SIG-M5 treated with dmso at 0.1 percent for 504 hours (cell line): Measurements from ENCODE around the gene ARL2BP.
A peak's percentile ranks its signal among the peaks of the same experiment; 100 is the strongest.
"Not testable (repeated sequence)": the region's sequence is repeated elsewhere in the genome, so short reads cannot be mapped to it uniquely, and the experiment has no call there.

Experiments used
- DNase-seq: peaks from one replicate; lab custom pipeline; 2025; ENCODE audit not compliant: unreplicated experiment; lab: John Stamatoyannopoulos, UW

The ARL2BP gene

DNA sequence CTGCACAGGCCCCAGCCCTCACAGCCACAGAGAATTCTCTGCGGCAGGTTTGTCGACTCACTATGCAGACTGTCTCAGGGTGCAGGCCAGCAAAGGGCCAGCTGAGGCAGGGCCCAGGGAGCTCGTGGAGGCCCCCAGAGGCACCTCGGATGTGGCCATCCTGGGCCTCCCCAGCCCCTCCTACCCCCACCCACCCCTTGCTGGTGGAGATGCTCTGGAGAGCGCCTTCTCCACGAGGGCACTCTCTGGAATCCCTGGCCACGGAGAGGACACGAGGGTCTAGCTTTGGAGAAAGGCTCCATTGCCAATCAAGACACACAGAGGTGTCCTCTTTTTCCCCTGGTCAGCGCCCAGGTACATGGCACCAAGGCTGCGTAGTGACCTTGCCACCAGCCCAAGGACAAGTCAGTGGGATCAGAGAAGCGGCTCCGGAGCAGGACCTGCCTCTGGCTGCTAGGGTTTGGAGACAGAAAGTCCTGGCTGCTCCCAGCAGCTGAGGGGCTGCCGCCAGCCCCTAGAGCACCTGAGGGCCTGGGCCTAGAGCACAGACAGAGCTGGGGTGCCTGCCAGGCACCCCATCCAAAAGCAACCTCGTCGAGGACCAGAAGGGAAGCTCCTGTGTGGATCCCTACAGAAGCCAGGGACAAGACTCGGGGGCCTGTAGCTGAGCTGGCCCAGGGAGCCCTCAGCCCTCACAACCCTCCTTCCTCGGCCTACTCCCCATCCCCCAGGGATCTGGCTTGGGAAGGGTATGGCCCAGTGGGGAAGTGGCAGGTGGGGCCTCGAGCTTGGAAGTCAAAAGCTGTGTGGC lies 18.7 kb downstream of the ARL2BP start:
- DNase-seq, result no peak

DNA sequence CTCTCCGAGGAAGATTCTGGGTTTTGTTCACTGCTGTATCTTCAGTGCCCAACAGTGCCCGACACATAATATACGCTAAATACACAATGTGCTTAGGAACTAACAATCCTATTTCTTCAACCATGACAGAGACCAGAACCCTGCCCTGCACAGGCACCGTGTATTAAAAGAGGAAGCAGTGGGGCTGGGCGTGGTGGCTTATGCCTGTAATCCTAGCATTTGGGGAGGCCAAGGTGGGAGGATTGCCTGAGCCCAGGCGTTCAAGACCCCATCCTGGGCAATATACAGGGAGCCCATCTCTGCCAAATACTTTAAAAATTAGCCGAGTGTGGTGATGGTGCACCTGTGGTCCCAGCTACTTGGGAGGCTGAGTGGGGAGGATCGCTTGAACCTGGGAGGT lies 19.3 kb downstream of the ARL2BP start:
- DNase-seq, result no peak

DNA sequence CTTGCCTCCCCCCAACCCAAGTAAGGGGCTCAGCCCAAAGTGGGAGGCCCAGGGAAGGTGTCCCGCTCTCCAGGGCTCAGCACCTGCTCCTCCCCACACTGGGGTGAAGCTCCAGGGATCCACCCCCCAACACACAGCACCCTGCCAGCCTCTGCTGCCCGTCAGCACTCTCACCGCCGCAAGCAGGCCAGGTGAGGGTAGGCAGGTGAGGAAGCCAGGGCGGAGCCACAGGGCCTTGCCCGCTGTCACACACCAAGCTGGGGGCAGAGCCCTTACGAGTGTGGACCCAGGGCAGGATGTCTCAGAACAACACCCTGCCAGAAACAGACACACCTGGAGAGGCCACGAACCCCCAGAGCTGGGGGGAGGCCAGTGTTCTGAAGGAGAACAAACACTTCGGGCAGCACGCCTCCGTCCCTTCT lies 19.9 kb downstream of the ARL2BP start:
- DNase-seq, result no peak

DNA sequence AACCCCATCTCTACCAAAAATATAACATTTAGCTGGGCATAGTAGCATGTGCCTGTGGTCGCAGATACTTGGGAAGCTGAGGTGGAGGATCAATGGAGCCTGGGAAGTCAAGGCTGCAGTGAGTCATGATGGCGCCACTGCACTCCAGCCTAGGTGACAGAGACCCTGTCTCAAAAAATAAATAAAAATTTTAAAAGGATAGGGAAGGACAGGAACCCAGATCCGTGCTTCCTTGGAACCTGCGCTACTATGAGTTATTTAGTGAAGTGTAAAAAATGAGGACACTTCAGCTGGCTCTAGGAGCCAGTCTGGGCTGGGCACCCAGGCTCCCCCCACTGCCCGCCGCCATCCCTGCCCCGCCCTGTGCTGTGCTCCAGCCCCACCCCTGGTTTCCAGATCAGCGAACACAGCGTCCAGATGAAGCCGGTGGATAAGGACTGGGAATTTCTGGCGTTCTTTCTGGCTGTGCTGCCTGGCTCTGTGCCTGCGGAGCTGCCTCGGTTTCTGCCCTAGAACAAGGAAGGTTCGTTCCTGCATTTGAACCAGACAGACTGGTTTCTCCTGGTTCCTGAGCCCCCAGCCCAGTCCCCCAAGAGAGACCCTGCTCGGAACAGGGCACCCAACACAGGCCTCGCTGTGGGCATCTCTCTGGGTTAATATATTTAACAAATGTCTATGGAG lies 20.9 kb downstream of the ARL2BP start:
- DNase-seq, result no peak

DNA sequence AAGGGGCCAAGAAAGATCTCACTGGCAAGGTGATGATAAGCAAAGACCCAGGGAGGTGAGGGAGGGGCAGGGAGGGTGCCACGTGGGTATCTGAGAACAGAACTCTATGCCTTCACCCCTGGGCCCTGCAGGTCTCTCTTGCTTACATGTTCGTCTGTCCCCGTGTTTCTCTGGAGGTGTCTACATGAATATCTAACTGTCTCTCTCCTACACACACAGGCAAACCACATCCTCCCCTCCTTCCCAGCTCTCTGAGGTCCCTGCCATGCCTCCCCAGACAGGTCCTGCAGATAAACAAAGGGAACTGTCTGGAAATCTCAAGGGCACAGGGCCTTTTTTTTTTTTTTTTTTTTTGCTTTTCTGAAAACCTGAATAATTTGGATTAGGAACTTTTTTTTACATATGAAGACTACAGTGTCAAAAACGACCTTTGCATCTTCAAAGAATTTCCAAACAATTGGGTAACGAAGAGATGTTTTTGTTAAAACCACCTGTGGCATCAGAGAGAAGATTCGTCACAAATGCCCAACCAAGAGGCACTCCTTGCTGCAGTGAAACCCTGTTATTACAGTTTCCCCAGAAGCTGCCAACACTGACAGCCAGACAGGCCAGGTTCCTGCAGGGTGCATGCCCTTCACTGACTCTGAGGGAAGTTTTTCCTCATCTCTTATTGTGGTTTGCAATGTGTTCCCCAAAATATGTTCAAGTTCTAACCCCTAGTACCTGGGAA lies 21.6 kb downstream of the ARL2BP start:
- no peak for DNase-seq

DNA sequence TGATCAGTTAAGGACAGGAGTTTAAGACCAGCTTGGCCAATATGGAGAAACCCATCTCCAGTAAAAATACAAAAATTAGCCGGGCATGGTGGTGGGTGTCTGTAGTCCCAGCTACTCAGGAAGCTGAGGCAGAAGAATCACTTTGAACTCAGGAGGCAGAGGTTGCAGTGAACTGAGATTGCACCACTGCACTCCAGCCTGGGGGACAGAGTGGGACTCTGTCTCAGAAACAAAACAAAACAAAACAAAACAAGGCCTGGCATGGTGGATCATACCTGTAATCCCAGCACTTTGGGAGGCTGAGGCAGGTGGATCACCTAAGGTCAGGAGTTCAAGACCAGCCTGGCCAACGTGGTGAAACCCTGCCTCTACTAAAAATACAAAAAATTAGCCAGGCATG lies 22.3 kb downstream of the ARL2BP start:
- not testable (repeated sequence) for DNase-seq

DNA sequence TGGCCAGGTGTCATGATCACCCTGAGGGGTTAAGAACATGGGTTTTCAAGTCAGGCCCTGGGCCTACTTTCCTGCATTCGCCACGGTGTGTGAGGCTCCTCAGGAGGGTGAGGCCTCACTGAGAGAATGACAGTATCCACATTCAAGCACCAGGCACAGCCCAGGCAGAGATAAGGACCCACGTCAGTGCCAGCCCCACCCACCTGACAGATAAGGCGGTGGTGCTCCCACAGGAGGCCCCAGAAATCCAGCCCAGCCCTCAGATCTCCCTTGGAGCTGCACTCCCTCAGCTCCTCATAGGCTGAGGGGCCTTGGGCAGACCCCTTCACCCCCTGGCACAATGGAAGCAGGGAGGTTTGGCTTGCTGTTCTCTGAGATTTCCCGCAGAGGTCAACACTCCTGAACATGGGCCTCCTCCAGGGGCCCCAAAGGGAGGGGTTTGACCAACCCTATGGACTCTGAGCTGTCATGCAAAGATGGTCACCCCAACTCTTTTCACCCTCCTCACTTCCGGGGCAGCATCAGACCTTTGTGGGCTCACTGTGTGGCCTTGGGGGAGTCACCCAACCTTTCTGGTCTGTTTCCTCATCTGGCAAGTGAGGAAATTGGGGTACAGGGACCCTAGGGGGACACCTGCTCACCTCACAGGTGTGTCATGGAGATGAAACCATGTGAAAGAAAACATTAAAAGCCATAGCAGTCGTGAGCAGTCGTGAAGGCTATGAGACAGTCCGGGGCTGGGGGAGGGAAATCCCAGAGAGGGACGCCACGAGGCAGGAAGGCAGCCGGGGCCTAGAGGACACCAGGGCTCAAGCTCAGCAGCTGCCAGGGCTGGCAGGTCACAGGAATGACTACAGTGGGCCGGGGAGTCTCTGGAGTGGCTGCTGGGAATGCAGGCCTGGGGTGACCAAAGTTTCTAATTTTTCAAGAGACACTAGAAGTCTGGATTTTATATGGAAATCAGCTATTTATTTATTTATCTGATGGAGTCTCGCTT lies 24.0 kb downstream of the ARL2BP start:
- DNase-seq, result no peak

DNA sequence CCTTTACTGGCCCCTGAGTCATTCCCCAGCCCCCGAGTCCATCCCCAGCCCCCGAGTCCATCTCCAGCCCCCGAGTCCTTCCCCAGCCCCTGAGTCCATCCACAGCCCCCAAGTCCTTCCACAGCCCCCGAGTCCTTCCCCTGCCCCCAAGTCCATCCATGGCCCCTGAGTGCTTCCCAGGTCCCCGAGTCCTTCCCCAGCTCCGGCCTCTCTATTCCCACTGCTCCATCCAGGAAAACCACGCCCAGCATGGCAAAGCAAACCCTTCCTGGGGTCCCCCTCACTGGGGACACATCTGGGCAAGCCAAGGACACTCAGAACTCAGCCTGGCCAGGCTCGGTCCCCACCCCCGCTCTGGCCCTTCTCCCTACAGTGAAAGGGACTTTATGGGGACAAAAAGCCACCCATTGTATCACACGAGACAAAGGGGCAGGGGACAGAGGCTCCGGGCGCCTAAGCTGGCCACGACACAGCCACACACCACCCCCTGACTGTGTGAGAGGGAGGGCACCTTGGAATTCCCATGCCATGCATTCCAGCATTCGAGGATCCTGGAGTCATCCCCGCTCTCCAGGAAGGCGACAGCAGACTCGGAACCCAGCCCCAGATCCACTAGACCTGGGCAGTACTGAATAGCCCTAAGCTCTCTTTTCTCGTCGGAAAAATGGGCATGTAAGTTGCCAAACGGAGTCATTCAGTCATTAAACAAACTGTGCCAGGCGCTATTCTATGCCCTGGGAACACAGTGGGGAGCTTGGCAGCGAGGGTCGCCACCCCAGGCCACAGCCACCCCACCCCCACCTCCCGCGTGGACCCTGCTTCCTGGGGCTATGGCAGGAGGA lies 25.4 kb downstream of the ARL2BP start:
- no peak for DNase-seq

DNA sequence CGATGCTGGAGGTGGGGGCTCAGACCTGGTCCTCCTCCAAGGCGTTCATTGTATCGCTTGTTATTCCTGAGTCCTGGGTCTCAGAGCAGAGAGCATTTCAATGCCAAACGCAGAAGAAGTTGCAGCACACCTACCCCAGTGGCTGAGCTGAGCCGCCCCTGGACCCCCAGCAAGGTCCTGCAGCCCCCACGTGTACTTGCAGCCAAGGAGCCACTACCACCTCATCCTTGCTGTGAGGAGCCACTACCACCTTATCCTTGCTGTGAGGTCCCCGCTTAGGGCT lies 25.9 kb downstream of the ARL2BP start:
- DNase-seq, result no peak

DNA sequence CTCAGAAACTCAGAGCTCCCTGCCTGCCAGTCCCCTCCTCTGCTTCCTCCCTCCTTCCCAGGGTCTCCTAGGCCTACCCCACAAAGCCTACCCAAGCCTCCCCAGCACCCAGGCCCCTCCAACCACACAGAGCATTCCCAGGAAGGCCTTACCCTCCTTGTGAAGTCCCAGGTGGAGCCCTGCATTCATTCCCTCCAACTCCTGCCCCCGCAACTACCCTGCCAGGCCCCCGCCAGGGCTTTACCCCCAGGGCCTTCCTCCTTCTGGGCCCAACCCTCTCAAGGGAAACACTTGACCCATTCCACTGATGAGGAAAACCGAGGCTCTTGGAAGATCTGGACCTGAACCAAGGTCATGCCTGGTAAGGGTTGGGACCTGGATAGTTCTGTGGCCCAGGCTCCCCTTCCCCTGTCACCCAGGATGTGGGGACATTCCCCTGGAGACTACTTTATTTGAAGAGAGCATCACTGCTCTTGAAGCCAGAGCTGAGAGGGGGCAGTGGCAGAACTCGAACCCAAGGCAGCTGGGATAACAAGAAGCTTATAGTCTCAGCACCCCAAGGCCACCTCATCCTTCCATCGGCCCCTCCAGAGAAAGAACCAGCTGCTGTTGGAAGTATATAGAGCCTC lies 26.9 kb downstream of the ARL2BP start:
- no peak for DNase-seq

DNA sequence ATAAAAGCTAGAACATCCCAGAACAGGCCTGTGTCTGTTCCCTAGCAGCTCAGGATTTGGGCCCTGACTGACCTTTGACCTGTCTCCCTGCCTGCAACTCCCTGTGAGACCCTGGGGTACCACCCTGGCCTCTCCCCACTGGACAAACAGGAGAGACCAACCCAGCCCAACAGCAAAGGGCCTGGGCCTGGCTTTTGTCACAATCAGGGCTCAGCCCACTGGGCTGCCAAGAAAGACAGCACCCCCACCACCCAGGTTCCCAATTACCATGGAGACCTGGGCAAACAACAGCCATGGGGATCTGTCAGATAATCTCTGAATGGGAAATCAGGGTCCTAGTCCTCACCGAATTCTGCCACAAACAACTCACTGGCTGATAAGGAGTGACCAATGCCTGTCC lies 28.3 kb downstream of the ARL2BP start:
- DNase-seq, result no peak

DNA sequence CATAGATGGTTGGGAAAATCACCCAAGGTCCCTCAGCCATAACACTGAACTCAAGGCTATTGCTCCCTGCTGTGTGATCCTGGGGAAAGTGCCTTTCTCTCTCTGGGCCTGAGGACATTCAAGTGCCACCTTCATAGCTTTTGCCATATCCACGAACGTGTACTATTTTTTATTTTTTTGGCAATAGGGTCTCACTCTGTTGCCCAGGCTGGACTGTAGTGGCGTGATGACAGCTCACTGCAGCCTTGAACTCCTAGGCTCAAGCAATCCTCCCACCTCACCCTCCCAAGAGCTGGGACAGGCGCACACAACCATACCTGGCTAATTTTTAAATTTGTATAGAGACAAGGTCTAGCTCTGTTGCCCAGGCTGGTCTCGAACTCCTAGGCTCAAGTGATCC lies 28.8 kb downstream of the ARL2BP start:
- DNase-seq, result no peak

DNA sequence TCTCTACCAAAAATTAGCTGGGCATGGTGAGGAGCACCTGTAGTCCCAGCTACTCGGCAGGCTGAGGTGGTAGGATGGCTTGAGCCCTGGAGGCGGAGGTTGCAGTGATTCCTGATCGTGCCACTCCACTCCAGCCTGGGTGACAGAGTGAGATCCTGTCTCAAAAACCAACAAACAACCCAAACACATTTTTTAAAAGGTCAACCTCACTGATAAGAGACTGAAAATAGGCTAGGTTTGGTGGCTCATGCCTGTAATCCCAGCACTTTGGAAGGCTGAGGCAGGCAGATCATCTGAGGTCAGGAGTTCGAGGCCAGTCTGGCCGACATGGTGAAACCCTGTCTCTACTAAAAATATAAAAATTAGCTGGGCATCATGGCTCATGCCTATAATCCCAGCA lies 30.9 kb downstream of the ARL2BP start:
- not testable (repeated sequence) for DNase-seq

DNA sequence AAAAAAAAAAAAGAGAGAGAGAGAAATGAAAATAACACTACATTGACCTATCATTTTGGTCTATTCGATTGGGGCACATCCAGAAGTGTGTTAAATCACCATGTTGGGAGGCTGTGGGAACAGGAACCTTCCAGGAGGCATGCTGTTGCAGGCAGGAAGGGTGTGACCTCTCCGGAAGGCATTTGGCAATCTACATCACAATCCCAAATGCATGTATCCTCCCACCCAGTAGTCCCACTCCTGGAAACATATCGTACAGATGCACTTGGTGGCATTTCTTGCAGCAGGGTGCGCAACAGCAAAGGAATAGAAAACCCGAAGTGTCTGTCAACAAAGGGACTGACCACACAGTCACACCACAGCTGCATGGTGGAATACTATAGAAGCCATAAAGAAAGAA lies 31.5 kb downstream of the ARL2BP start:
- peak; percentile 14 for DNase-seq

DNA sequence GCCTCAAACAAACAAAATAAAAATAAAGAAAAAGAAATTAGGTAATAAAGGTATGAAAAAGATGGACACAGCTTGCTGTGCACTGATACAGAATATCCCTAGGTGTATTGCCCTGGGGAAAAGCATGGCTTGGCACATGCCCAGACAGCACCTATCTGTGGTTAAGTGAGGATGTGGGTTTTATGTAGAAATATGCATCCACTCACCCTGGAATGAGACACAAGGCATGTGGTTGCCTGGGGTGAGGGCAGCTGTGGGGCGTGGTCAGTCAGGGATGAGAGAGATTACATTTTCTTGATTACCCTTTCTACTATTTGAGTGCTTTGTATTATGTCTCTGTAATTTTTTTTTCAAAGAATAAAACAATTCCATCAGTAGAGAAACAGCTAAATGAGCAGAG lies 32.5 kb downstream of the ARL2BP start:
- peak; percentile 14 for DNase-seq

DNA sequence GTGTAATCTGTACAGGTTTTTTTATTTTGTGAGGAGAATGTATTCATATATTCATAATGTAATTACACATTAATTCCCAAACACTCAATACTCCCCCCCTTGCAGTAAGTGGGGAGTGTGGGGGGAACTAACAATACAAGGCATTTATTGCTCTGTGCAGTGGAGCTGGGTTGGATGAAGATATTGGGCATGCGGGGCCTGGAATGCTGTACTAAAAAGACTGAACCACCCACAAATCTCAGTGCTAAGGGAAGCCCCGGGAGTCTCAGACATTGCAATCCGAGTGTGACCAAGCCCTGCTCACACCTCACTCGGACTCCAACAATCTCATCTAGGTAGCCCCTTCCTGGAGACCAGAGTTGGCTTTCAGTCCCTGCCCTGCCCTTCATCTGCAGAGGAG lies 33.4 kb downstream of the ARL2BP start:
- DNase-seq, result no peak

DNA sequence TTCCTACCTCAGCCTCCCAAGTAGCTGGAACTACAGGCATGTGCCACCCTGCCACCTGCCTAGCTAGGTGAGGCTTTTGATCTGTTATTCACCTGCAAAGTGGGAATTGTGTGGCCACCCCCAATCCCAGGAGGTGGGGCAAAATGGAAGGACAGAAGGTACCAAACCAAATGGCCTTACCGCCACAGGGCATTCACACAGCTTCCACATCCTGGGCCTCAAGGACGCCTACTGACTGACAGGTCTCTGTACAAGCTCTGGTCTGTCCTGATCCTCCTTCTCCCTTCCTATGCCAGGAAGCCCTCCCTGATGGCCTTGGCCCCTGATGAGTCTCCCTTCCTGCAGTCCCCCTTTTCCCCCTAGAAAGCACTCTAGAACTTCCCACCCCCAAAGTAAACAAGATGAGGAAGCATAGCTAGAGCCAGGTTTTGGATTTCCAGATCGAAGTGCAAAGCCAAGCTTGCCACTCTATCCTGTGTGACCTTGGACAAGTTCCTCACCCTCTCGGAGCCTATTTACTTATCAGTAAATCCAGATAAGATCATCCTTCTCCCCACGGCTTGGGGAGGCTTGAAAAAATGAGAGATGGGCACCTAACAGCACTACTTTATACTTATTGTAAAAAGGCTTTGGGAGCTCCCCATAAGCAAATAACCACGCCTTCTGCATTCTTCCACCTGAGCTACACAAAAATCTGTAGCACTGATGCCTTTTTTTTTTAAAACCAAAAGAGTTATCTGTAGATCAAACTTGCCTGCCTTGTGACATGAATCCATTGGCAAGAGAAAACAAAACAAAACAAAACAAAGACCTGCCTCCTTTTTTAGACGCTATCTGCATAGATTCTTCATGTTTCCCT lies 35.0 kb downstream of the ARL2BP start:
- no peak for DNase-seq

DNA sequence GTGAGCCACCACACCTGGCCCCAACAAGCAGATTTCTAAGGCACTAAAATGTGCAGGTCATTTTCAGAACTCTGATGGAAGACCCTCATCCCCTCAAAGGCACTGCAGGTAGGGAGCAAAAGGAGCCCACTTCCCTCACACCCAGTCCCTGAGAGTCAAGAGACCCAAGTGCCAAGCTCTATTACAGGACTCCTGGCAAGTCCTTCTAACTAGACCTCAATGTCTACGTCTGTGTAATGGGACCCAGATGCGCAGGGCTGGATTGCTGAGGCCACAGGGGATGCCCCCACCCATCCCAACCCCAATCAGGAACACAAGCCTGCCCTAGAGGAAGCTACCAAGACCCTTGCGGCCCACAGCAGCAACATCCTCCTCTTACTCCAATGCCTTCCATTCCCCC lies 36.7 kb downstream of the ARL2BP start:
- DNase-seq, result no peak
